Endothelial cell of umbilical vein (primary cell): ENCODE data around the gene FAM180A. TPM values are rescaled to one million over a fixed set of nuclear protein-coding genes. Genes with fewer than 3 reads are reported as not detected.
A peak's percentile ranks its signal among the peaks of the same experiment; 100 is the strongest.

ENCODE experiments used
- BruUV-seq: library from RNA; stranded (reverse); fragments of 400-500 nt; replicated peaks from 2 replicates; lab custom pipeline; 2021; lab: Mats Ljungman, UMichigan
- CTCF ChIA-PET: fragments of 300-600, 350-600 bp; sonication (Branson Sonifier 250); formaldehyde crosslinking; loops from one replicate; lab custom pipeline; 2021; ENCODE audit warnings: antibody characterized with exemption, inconsistent platforms; lab: Charles Lee
- POLR2A ChIA-PET: fragments of 300-600, 350-600 bp; sonication (Branson Sonifier 250); formaldehyde crosslinking; loops from one replicate; lab custom pipeline; 2021; ENCODE audit warnings: antibody characterized with exemption, inconsistent platforms; lab: Charles Lee
- DNase-seq: peaks from one replicate; pipeline ENCODE4 v3.0.0-alpha.2; 2011; ENCODE audit warnings: low read depth, low spot score
- FAIRE-seq: peaks from 2 replicates; lab custom pipeline; 2011; peaks lifted over from hg19 to GRCh38; lab: Jason Lieb, UNC
- H2AFZ ChIP-seq: 2 replicates; pipeline ENCODE4 v1.6.0; 2012; ENCODE audit warnings: low read depth, low read length, control low read depth, inconsistent platforms
- H3K27ac ChIP-seq: 2 replicates; pipeline ENCODE4 v1.5.1; 2011; ENCODE audit warnings: low read depth, mild to moderate bottlenecking, control low read depth, low read length, moderate library complexity; ENCODE audit not compliant: insufficient read depth
- H3K27me3 ChIP-seq, 2 experiments: 2 replicates each; pipeline versions ENCODE4 v1.6.0 to v1.6.1; 2011; ENCODE audit warnings: low read length in 2 of 2, mixed read lengths in 1 of 2; ENCODE audit not compliant: control insufficient read depth in 2 of 2, insufficient read depth in 2 of 2
- H3K36me3 ChIP-seq, 2 experiments: 2 replicates in 1 of 2; 3 replicates in 1 of 2; pipeline ENCODE4 v1.5.1; 2011; ENCODE audit warnings: low read length in 2 of 2, mild to moderate bottlenecking in 1 of 2, moderate library complexity in 1 of 2; ENCODE audit not compliant: control insufficient read depth in 2 of 2, insufficient read depth in 2 of 2; ENCODE audit errors: extremely low read depth in 1 of 2
- H3K4me1 ChIP-seq: 3 replicates; pipeline ENCODE4 v1.5.1; 2011; ENCODE audit warnings: mild to moderate bottlenecking, low read length; ENCODE audit not compliant: control insufficient read depth, insufficient read depth; ENCODE audit errors: extremely low read depth
- H3K4me2 ChIP-seq: 2 replicates; pipeline ENCODE4 v1.6.1; 2011; ENCODE audit warnings: low read length, control low read depth, mixed read lengths; ENCODE audit not compliant: insufficient read depth
- H3K4me3 ChIP-seq, 3 experiments: fragments of 200-600 bp in 1 of 3; sonication (generic), shearing (Covaris generic) in 1 of 3; replicated peaks in 1 of 3; 2 replicates each; pipeline ENCODE4 v1.5.1; 2011 to 2016; ENCODE audit warnings: control low read depth in 3 of 3, low read length in 3 of 3, mild to moderate bottlenecking in 2 of 3, inconsistent platforms in 1 of 3, low read depth in 1 of 3, moderate library complexity in 1 of 3; ENCODE audit not compliant: insufficient read depth in 1 of 3
- H3K79me2 ChIP-seq: 2 replicates; pipeline ENCODE4 v1.6.0; 2012; ENCODE audit warnings: low read length, inconsistent platforms; ENCODE audit not compliant: control insufficient read depth, insufficient read depth
- H3K9ac ChIP-seq: replicated peaks from 2 replicates; pipeline ENCODE3; 2011; ENCODE audit warnings: low read length, control low read depth; ENCODE audit not compliant: insufficient read depth; ENCODE audit errors: extremely low read depth
- H3K9me1 ChIP-seq: replicated peaks from 3 replicates; pipeline ENCODE4 v1.6.0; 2011; ENCODE audit warnings: mild to moderate bottlenecking, low read length; ENCODE audit not compliant: control insufficient read depth, insufficient read depth; ENCODE audit errors: extremely low read depth
- H3K9me3 ChIP-seq: replicated peaks from 2 replicates; pipeline ENCODE4 v1.5.1; 2012; ENCODE audit warnings: low read length, inconsistent platforms; ENCODE audit not compliant: control insufficient read depth, insufficient read depth
- H4K20me1 ChIP-seq: replicated peaks from 2 replicates; pipeline ENCODE3; 2011; ENCODE audit warnings: mild to moderate bottlenecking, low read length; ENCODE audit not compliant: control insufficient read depth, insufficient read depth; ENCODE audit errors: extremely low read depth
- EZH2 ChIP-seq: IDR thresholded peaks from 2 replicates; pipeline ENCODE4 v1.6.1; 2012; ENCODE audit warnings: borderline replicate concordance, low read depth, mild to moderate bottlenecking, moderate library complexity, low read length, inconsistent platforms; ENCODE audit not compliant: severe bottlenecking
- FOS ChIP-seq: IDR thresholded peaks from 2 replicates; pipeline ENCODE4 v1.6.1; 2011; ENCODE audit warnings: mild to moderate bottlenecking, low read length, moderate library complexity, borderline replicate concordance; ENCODE audit not compliant: insufficient read depth
- GATA2 ChIP-seq: IDR thresholded peaks from 2 replicates; pipeline ENCODE4 v1.7.0; 2011; ENCODE audit warnings: low read depth, mild to moderate bottlenecking, moderate library complexity, mixed read lengths, low read length; ENCODE audit not compliant: insufficient read length, insufficient read depth
- JUN ChIP-seq: IDR thresholded peaks from 2 replicates; pipeline ENCODE4 v1.6.1; 2011; ENCODE audit warnings: borderline replicate concordance, low read depth; ENCODE audit not compliant: insufficient read length, insufficient read depth
- MAX ChIP-seq: IDR thresholded peaks from 2 replicates; pipeline ENCODE4 v1.6.1; 2011; ENCODE audit not compliant: insufficient read depth, insufficient read length
- MYC ChIP-seq: IDR thresholded peaks from one replicate; pipeline ENCODE4 v1.6.1; 2011; ENCODE audit warnings: mild to moderate bottlenecking, low read depth, low read length
- POLR2A ChIP-seq: IDR thresholded peaks from 2 replicates; pipeline ENCODE4 v1.6.1; 2012; ENCODE audit warnings: low read depth, mild to moderate bottlenecking, control low read depth, low read length
- POLR2AphosphoS5 ChIP-seq: IDR thresholded peaks from 2 replicates; pipeline ENCODE4 v1.6.1; 2012; ENCODE audit warnings: low read depth, mild to moderate bottlenecking, control low read depth, low read length, moderate library complexity; ENCODE audit not compliant: insufficient read depth
- dilution Hi-C: fragments of 300-500 bp; cut with MboI; formaldehyde crosslinking; loops from one replicate; pipeline ENCODE4 v1.15.0; 2019; ENCODE audit warnings: low sequenced_read_pairs; ENCODE audit not compliant: extremely low pct_ligation_motif_present
- intact Hi-C: fragments of 100-400 bp; cut with micrococcal nuclease; formaldehyde crosslinking; loops from one replicate; pipeline ENCODE4 v1.10.0; 2022
- polyA plus RNA-seq, 4 experiments: library from polyadenylated mRNA; depleted of rRNA in 3 of 4; stranded (reverse) in 3 of 4; unstranded in 1 of 4; fragments of >200 nt; gene quantifications; 2 replicates each; pipeline versions ENCODE4 v1.2.1 to v1.2.3, GENCODE V29; 2011 to 2012; ENCODE audit warnings: missing spikeins in 1 of 4
- total RNA-seq: library from RNA; stranded (reverse); gene quantifications from 2 replicates; pipeline ENCODE4 v1.2.3, GENCODE V29; 2021
- TF ChIP-seq, protein P1 (sequence below), 2 donors: IDR thresholded peaks; 1 replicate in 1 of 2; 2 replicates in 1 of 2; pipeline ENCODE4 v1.5.1; 2011; ENCODE audit warnings: low read length in 2 of 2, mild to moderate bottlenecking in 2 of 2, moderate library complexity in 2 of 2, control low read depth in 1 of 2, inconsistent platforms in 1 of 2, low read depth in 1 of 2; ENCODE audit not compliant: insufficient read depth in 1 of 2; ENCODE audit errors: extremely low read depth in 1 of 2

FAM180A gene
- total and polyA plus RNA-seq, 2 donors (not counting 3 experiments of a cell fraction or from before 2014, with no cell fraction given): not detected

DNA sequence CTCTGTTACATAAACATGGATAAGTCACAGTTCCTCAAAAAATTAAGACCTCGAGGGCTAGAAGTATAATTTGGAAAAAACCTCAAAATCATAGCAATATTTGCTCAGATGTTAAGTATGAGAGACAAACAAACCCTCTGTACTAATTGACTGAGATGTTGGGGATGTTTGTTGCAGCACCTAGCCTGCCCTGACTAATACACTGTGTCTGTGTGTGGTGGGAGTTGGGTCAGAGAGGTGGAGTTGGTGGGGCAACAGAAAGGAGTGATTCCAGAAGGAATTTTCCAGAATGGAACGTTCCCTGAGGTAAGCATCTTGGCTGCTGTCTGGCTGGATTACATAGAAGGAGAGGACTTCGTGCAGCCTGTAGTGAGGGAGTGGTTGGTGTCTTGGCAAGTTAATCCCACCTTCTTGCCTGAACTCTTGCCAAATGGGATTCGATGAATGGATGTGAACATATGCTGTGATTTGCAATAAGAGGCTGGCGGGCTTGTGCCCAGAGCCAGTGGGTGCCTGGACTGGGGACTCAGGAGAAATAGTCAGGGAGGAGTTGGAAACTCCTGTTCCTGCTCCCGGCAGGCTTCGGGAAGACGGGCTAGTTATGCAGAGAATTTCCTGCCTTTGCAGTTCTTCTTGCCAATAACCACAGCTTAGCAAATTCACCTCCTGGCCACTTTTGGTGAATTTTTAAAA is 9.3 kb upstream of the FAM180A start:
- dilution Hi-C loops: no loop called here
- peak overlapping the region; percentile 66 for H3K9ac ChIP-seq
- H3K36me3 ChIP-seq: no peaks in the 10 kb centered on the region
- no TSS peak for BruUV-seq
- intact Hi-C loops: loop anchor here (1.0 kb wide), 1 partner anchor 12 kb away; no protein-coding TSS in a partner anchor
- peak overlapping the region; percentile 83 for H3K4me2 ChIP-seq
- CTCF ChIA-PET: interaction anchor here (0.9 to 2.4 kb wide), 10 partner anchors 9 to 484 kb away, joined by 3 to 9 read pairs (median 4); no protein-coding TSS in a partner anchor
- no peaks in the 10 kb centered on the region for H4K20me1 ChIP-seq
- H3K4me3 ChIP-seq: peak overlapping the region in 1 of 3 experiments; percentile 61
- DNase-seq (peak; percentile 71), FAIRE-seq (peak; percentile 21)
- POLR2A ChIA-PET: interaction anchor here (0.6 kb wide), 1 partner anchor 166 kb away, joined by 14 read pairs; no protein-coding TSS in a partner anchor
- no peaks in the 10 kb centered on the region for H3K79me2 ChIP-seq
- no peaks in the 10 kb centered on the region for H3K9me3 ChIP-seq
- H2AFZ ChIP-seq: peak overlapping the region; percentile 72
- no peaks in the 10 kb centered on the region for H3K27me3 ChIP-seq
- H3K27ac ChIP-seq: peak overlapping the region; percentile 60
- H3K4me1 ChIP-seq: peaks cover 27% of the 10 kb centered on the region
- TF ChIP-seq POLR2A (peak; percentile 58), JUN (no peak), POLR2AphosphoS5 (no peak), FOS (no peak), EZH2 (no peak), GATA2 (no peak), MAX (no peak), MYC (no peak)
- TF ChIP-seq, protein P1, sequence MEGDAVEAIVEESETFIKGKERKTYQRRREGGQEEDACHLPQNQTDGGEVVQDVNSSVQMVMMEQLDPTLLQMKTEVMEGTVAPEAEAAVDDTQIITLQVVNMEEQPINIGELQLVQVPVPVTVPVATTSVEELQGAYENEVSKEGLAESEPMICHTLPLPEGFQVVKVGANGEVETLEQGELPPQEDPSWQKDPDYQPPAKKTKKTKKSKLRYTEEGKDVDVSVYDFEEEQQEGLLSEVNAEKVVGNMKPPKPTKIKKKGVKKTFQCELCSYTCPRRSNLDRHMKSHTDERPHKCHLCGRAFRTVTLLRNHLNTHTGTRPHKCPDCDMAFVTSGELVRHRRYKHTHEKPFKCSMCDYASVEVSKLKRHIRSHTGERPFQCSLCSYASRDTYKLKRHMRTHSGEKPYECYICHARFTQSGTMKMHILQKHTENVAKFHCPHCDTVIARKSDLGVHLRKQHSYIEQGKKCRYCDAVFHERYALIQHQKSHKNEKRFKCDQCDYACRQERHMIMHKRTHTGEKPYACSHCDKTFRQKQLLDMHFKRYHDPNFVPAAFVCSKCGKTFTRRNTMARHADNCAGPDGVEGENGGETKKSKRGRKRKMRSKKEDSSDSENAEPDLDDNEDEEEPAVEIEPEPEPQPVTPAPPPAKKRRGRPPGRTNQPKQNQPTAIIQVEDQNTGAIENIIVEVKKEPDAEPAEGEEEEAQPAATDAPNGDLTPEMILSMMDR (IDR thresholded peaks at IDR 0.05; ENCODE audit: extremely low read depth in 1 of 2, insufficient read depth in 1 of 2, low read depth in 1 of 2, low read length in 2 of 2): no peak
- no peaks in the 10 kb centered on the region for H3K9me1 ChIP-seq
